Pancreas (tissue), 10 donors: ENCODE data around the gene CAMK2B. TPM values are rescaled to one million over a fixed set of nuclear protein-coding genes. Genes with fewer than 3 reads are reported as not detected.
A peak's percentile ranks its signal among the peaks of the same experiment; 100 is the strongest.

ENCODE experiments used
- ATAC-seq, 4 donors: fragments of 200-7000 bp; cut with Tn5 transposase; one replicate each; pipeline versions ENCODE4 v1.8.0 to v1.9.1; 2020; ENCODE audit warnings: mild to moderate bottlenecking in 4 of 4, moderate library complexity in 4 of 4
- DNase-seq, 6 donors: peaks; one replicate each; pipeline ENCODE4 v3.0.0-alpha.2; 2020
- FAIRE-seq: peaks from 2 replicates; lab custom pipeline; 2012; peaks lifted over from hg19 to GRCh38; lab: Jason Lieb, UNC
- H3K27ac ChIP-seq, 4 donors: fragments of 200-600 bp; sonication (generic); 1 replicate in 3 of 4; 2 replicates in 1 of 4; pipeline versions ENCODE4 v1.5.0 to v1.8.0; 2020
- H3K27me3 ChIP-seq, 4 donors: fragments of 200-600 bp; one replicate each; pipeline ENCODE4 v1.8.0; 2021
- H3K36me3 ChIP-seq, 3 donors: fragments of 200-600 bp; sonication (generic) in 1 of 3; one replicate each; pipeline versions ENCODE4 v1.5.0 to v1.8.0; 2020 to 2021
- H3K4me1 ChIP-seq, 3 donors: fragments of 200-600 bp; one replicate each; pipeline ENCODE4 v1.8.0; 2021
- H3K4me3 ChIP-seq, 4 donors: fragments of 200-600 bp; sonication (generic) in 2 of 4; one replicate each; pipeline versions ENCODE4 v1.5.0 to v1.8.0; 2020 to 2021
- H3K9me3 ChIP-seq, 4 donors: fragments of 200-600 bp; one replicate each; pipeline ENCODE4 v1.8.0; 2021
- CTCF ChIP-seq, 4 donors: fragments of 200-600 bp; sonication (generic) in 3 of 4; IDR thresholded peaks; one replicate each; pipeline versions ENCODE4 v1.5.0 to v1.8.0; 2021; ENCODE audit warnings: antibody characterized with exemption in 4 of 4
- WGBS, 2 donors: extraction: QIAGEN DNeasy Blood & Tissue Kit; methylation state at CpG; one replicate each; pipeline ENCODE4 v1.1.7; 2013; 5-methylcytosine and 5-hydroxymethylcytosine counted together
- intact Hi-C, 3 donors: fragments of 100-400 bp; cut with DNase I; formaldehyde crosslinking; loops; one replicate each; pipeline versions ENCODE4 v1.11.1 to v1.14.2; 2022
- polyA plus RNA-seq, 2 donors: library from polyadenylated mRNA; stranded (reverse); fragments of 200-250 nt; gene quantifications; one replicate each; pipeline ENCODE4 v1.2.3, GENCODE V29; 2013
- total RNA-seq, 6 donors: library from RNA; stranded (reverse); fragmentation: NEBNext Ultra II Directional in 4 of 6; extraction: Animal tissue kit (Norgen Biotek cat#: 25700) in 4 of 6; gene quantifications; one replicate each; pipeline versions ENCODE4 v1.2.1 to v1.2.4, GENCODE V29; 2021 to 2023
- donor health status: healthy with polysubstance abuse.
- donor health status: DM: no; HTN: no; CAD: no; lungs with moderate emphysema.
- donor health status: DM: no; HTN: no; CAD: no.
- donor health status: control.
- donor health status: control.
- donor health status: Bipolar disorder and iron deficiency.
- donor health status: DM: yes; HTN: yes; CAD: no.
- donor health status: DM: no; HTN: no; CAD: no.
- donor health status: DM: no; HTN: no; CAD: no.
- donor health status: DM: yes; HTN: yes; CAD: no.

Gene CAMK2B
- total and polyA plus RNA-seq, 8 donors, result 0.83 to 34.0 (median 2.0) TPM

DNA sequence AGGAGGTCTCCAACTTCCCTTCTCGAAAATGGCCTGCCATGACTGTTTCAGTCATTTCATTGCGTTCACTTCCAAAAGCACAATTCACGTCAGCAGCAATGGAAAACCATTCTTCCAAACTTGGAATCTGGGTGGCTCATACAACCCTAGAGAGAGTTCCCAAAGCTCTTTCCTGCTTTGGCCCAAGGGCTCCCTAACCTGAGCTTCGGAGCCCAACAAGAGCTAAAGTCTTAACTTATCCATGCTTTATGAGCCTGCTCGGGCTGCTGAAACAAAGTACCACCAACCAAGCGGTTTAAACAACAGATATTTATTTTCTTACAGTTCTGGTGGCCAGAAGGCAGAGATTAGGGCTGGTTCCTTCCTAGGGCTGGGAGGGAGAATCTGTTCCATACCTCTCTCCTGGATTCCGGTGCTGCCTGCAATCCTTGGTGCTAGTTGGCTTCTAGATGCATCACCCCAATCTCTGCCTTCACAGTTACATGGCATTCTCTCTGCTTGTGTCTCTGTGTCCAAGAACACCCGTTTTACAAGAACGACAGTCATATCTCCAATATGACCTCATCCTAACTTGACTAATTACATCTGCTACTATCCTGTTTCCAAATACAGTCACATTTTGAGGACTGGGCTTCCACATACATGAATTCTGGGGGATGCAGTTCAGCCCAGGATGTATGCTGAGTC, 33.5 kb downstream of the CAMK2B start:
- WGBS, 2 donors, result 70 to 76% methylated on average over 9 of the region's 9 CpGs
- no peak for FAIRE-seq
- DNase-seq, result no peak
- no peak overlapping the region for H3K4me3 ChIP-seq
- intact Hi-C loops, result no loop called here
- H3K27me3 ChIP-seq, result peaks cover 0 to 10% (median 0%) of the 10 kb centered on the region in 4 donors
- no peaks in the 10 kb centered on the region for H3K36me3 ChIP-seq
- no peak for TF ChIP-seq CTCF (IDR thresholded peaks at IDR 0.05)
- no peak overlapping the region for H3K27ac ChIP-seq
- H3K9me3 ChIP-seq, result no peaks in the 10 kb centered on the region
- H3K4me1 ChIP-seq, result no peaks in the 10 kb centered on the region
- no peak for ATAC-seq

DNA sequence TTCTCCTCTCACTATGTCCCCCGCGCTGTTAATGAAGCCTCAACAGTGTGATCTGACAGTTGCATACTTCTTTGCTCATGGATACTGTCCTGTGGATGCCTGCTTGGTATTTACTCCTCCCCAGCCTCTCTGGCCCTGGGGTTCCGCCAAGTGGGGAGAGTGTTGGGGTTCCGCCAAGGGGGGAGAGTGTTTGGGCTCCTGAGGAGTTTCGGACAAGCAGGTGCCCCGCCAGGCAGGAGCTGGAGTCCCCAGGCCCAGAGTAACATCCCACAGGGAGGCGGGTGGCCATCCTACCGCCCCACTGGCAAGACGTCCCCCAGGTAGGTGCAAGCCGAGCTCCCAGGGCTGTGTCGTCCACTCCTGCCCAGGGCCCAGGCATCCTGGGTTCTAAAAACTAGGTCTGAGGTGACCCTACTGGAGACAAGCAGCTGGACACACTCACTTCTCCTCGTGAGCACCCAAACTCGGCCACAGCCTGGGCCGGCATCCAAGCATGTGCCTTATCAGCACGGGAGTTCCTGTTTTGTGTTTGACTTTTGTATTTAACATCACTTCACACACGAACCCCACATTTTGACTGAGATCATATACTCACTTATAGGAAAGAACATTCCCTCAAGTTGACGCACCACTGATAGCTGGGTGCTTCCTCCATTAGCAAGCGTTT, 34.2 kb downstream of the CAMK2B start:
- no peak overlapping the region for H3K4me3 ChIP-seq
- WGBS, 2 donors, result 51 to 57% methylated on average over 18 of the region's 18 CpGs
- H3K27ac ChIP-seq, result no peak overlapping the region
- peak in 3 of 4 donors; percentile 66 to 87 (median 79) for ATAC-seq
- peaks cover 0 to 10% (median 0%) of the 10 kb centered on the region in 4 donors for H3K27me3 ChIP-seq
- intact Hi-C loops, result no loop called here
- no peak for TF ChIP-seq CTCF (IDR thresholded peaks at IDR 0.05)
- H3K9me3 ChIP-seq, result no peaks in the 10 kb centered on the region
- no peak for FAIRE-seq
- H3K4me1 ChIP-seq, result no peaks in the 10 kb centered on the region
- no peaks in the 10 kb centered on the region for H3K36me3 ChIP-seq
- peak in 4 of 6 donors; percentile 29 to 74 (median 56) for DNase-seq

- no peaks in the 10 kb centered on the region for H3K4me1 ChIP-seq
- H3K27ac ChIP-seq, result no peak overlapping the region
- FAIRE-seq, result no peak
- no peaks in the 10 kb centered on the region for H3K9me3 ChIP-seq
- H3K4me3 ChIP-seq, result no peak overlapping the region
- 85 to 90% methylated on average over 12 of the region's 12 CpGs for WGBS, 2 donors
- DNase-seq, result no peak
- no peak for ATAC-seq
- intact Hi-C loops, result no loop called here
- TF ChIP-seq CTCF (IDR thresholded peaks at IDR 0.05), result no peak
- H3K36me3 ChIP-seq, result no peaks in the 10 kb centered on the region
- H3K27me3 ChIP-seq, result peaks cover 0 to 10% (median 0%) of the 10 kb centered on the region in 4 donors
Observed at GRCh38 chr7:44290252-44290620, 35.2 kb downstream of the CAMK2B start.

DNA sequence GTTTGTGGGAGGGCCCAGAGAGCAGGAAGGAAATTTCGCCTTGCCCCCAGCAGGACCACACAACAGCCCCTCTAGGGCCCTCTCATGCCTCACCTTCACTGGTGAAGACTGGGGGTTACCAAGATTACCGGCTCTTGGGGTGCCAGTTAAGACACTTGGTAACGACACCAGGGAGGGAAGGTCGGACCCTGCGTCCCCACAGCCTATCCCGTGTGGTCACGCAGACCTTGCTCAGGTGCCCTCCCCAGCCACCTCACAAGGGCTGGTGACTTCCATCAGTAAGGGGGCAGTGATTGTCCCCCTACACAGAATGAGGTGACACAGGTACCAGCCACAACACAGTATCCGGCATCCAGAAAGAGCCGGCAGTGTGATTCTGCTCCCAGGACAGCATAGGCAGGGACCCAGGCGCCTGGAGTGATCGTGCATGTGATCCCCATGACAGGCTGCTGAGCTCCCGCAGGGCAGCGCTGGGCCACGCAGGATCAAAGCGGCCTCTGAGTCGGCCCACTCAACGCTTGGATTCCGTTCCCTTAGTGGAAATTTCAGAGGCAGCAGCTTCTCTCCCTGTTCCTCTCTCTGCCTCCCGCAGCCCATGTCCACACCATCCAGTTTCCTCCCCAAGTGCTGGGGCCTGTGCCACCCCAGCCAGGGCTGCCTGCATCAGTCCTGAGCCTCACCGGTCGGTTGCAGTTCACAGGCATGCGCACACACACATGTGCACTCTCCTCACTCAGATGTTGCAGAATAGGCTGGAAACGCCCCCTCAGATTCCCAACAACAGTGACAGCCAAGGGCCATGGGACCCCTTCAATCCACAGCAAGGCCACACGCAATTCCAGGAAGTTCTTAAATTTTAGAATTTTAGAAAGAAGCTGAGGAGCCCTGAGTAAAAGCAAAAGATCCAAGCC, 35.8 kb downstream of the CAMK2B start:
- Histone ChIP-seq H3K9me3 (no peaks in the 10 kb centered on the region), H3K4me1 (no peaks in the 10 kb centered on the region), H3K27me3 (peaks cover 0 to 10% (median 0%) of the 10 kb centered on the region in 4 donors), H3K4me3 (no peak overlapping the region), H3K36me3 (no peaks in the 10 kb centered on the region), H3K27ac (no peak overlapping the region)
- WGBS, 2 donors, result 86% methylated on average over 24 of the region's 24 CpGs
- peak in 2 of 6 donors; percentile 33 to 46 for DNase-seq
- intact Hi-C loops, result no loop called here
- no peak for ATAC-seq
- FAIRE-seq, result no peak
- TF ChIP-seq CTCF (IDR thresholded peaks at IDR 0.05), result no peak
